Measurements from ENCODE around the gene PAM16.

Gene PAM16

GRCh38 chr16:4392382-4393239 lies 41.5 kb upstream of the PAM16 start:
- Histone ChIP-seq H3K4me3 (ENCODE audit: low read depth, low read length) (no peak overlapping the region), H3K9me3 (ENCODE audit: control insufficient read depth, insufficient read depth, low read depth, low read length) (no peaks in the 10 kb centered on the region), H3K27ac (ENCODE audit: extremely low read depth, low read depth, low read length) (no peak overlapping the region), H3K36me3 (ENCODE audit: control insufficient read depth in 2 of 2, insufficient read depth in 1 of 2, low read length in 2 of 2) (peaks cover 0 to 50% of the 10 kb centered on the region in 2 experiments; a peak in 2 of 3 replicates), H3K4me1 (ENCODE audit: control insufficient read depth, insufficient read depth, low read length) (no peaks in the 10 kb centered on the region)
- POLR2A ChIA-PET = no interaction called here
- CTCF ChIA-PET = interaction anchor here (0.9 to 6.9 kb wide), 3 partner anchors 11 to 139 kb away, joined by 4 to 91 read pairs (median 5); no protein-coding TSS in a partner anchor
- TF ChIP-seq ELK4 (IDR thresholded peaks at IDR 0.05; ENCODE audit: borderline replicate concordance, low read depth, low read length) (no peak), ZNF148 (tag by site-specific recombination; IDR thresholded peaks at IDR 0.05; ENCODE audit: borderline replicate concordance) (no peak), PATZ1 (tag by site-specific recombination; IDR thresholded peaks at IDR 0.05) (peak; percentile 18; the same call in 1 of the 2 replicates), EGR2 (tag by site-specific recombination; IDR thresholded peaks at IDR 0.05; ENCODE audit: low read depth) (peak; percentile 95), ZNF398 (tag by site-specific recombination; IDR thresholded peaks at IDR 0.05) (peak; percentile 85), ZBTB1 (tag by site-specific recombination; IDR thresholded peaks at IDR 0.05) (no peak), GLIS1 (tag by site-specific recombination; IDR thresholded peaks at IDR 0.05) (0 out of 2 replicates have a peak, but pooled peaks have one; percentile 23), ZNF514 (tag by site-specific recombination; IDR thresholded peaks at IDR 0.05) (no peak), SP2 (tag by site-specific recombination; IDR thresholded peaks at IDR 0.05) (0 out of 2 replicates have a peak, but pooled peaks have one; percentile 17), ZFHX2 (tag by site-specific recombination; conservative IDR thresholded peaks at IDR 0.05) (peak; percentile 96), ZIC2 (tag by site-specific recombination; IDR thresholded peaks at IDR 0.05) (peak; percentile 34)

- POLR2A ChIA-PET = no interaction called here
- CTCF ChIA-PET = interaction anchor here (1.2 to 6.9 kb wide), 3 partner anchors 12 to 103 kb away, joined by 3 to 91 read pairs (median 4); no protein-coding TSS in a partner anchor
- no peak for TF ChIP-seq ZNF398 (tag by site-specific recombination; IDR thresholded peaks at IDR 0.05)
- peak; percentile 33; the same call in 1 of the 2 replicates for TF ChIP-seq SP2 (tag by site-specific recombination; IDR thresholded peaks at IDR 0.05)
- TF ChIP-seq ZNF341 (tag by site-specific recombination; IDR thresholded peaks at IDR 0.05; ENCODE audit: low read depth) = peak; percentile 78
- TF ChIP-seq GLIS1 (tag by site-specific recombination; IDR thresholded peaks at IDR 0.05) = peak; percentile 28
- TF ChIP-seq MZF1 (tag by site-specific recombination; IDR thresholded peaks at IDR 0.05; ENCODE audit: borderline replicate concordance) = no peak
- TF ChIP-seq KLF17 (tag by site-specific recombination; IDR thresholded peaks at IDR 0.05) = 0 out of 2 replicates have a peak, but pooled peaks have one; percentile 31
- peak; percentile 31; the same call in 1 of the 2 replicates for TF ChIP-seq ZIC2 (tag by site-specific recombination; IDR thresholded peaks at IDR 0.05)
- 0 out of 2 replicates have a peak, but pooled peaks have one; percentile 26 for TF ChIP-seq KLF1 (tag by site-specific recombination; IDR thresholded peaks at IDR 0.05)
- no peak for TF ChIP-seq ZSCAN4 (tag by site-specific recombination; IDR thresholded peaks at IDR 0.05)
- no peak for TF ChIP-seq ZNF473 (tag by site-specific recombination; IDR thresholded peaks at IDR 0.05)
- H3K36me3 ChIP-seq (ENCODE audit: control insufficient read depth in 2 of 2, insufficient read depth in 1 of 2, low read length in 2 of 2) = peaks cover 0 to 56% of the 10 kb centered on the region in 2 experiments; a peak in 2 of 3 replicates
- H3K4me3 ChIP-seq (ENCODE audit: low read depth, low read length) = no peak overlapping the region
- H3K9me3 ChIP-seq (ENCODE audit: control insufficient read depth, insufficient read depth, low read depth, low read length) = no peaks in the 10 kb centered on the region
- no peak overlapping the region for H3K27ac ChIP-seq (ENCODE audit: extremely low read depth, low read depth, low read length)
- H3K4me1 ChIP-seq (ENCODE audit: control insufficient read depth, insufficient read depth, low read length) = no peaks in the 10 kb centered on the region
These were observed 40.7 kb upstream of the PAM16 start for GRCh38 chr16:4391631-4392381.
